Bronchus fibroblast of lung (primary cell): ENCODE data around the gene CPNE6. TPM values are rescaled to one million over a fixed set of nuclear protein-coding genes. Genes with fewer than 3 reads are reported as not detected.

Experiments used
- total RNA-seq: library from RNA; depleted of rRNA; stranded (reverse); fragments of >200 nt; gene quantifications from 2 replicates; pipeline ENCODE4 v1.2.3, GENCODE V29; 2015

The CPNE6 gene
- not detected in 2 replicates for total RNA-seq

DNA sequence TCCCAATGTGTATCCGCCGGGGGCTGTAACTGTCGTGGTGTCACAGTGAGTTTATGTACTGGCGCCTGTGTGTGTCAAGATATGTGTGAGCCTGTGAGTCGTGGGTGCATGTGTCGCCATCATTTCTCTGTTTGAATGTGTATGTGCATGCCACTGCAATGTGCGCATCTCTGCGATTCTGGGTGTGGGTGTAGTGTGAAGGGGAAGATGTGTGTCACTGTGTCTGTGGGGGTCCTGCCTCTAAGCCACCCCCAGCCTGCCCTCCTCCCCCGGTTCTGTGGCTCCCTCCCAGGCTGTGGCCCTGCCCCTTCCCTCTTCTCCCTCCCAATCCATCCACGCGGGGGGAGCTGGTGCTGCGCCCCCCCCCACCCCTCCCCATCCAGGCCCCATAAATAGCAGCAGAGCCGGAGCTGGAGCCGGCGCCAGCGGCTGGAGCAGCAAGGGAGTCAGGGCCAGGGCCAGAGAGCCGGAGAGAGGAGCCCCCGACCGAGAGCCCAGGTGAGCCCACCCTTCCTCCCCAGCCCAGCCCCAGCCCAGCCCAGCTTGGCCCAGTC, at the start of gene CPNE6:
CPNE6 (plus strand) TSS at position 419 of the 554 bp plus-strand sequence. CDS start 1,375 bp downstream, outside the sequence.

DNA sequence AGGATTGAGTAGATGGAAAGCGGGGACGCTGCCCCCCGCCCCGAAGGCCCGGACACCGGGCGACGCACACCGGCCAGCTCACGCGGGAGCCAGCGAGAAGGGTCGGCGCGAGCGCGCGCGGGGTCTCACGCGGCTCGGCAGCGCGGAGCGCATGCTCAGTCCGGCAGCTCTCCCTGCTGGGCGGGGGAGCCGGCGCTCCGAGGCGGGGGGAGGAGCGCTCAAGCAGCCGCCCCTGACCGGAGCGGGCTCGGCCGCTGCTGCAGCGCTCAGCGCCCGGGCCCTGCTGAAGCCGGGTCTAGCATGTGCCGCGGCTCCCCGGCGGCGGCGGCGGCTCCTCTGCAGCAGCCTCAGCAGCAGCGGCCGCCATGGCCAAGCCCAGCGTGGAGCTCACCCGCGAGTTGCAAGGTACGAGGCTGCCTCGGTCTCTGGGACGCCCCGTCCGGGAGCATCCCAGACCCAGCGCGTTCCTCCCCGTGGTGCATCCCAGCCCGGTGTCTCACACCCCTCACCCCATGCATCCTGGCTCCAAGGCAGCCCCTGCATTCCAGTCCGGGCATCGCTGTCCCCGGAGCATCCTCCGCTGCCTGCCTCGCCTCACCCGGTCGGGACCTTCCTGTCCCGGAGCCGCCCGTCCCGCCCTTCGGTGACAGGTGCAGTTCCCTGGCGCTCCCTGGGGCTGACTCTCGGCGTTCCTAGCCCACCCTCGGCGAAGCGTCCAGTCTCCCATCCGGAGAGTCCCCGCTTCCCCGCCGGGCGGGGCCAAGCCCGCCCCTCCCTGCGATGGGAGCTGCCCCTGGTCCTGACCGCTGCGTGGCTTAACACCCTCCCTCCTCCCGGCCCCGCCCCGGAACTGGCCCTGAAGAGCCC, 19.3 kb upstream of the CPNE6 start, which contains the start of gene CARMIL3:
CARMIL3 (plus strand) TSS at position 221 of the 867 bp plus-strand sequence; CDS start at position 366, 145 bp downstream.

DNA sequence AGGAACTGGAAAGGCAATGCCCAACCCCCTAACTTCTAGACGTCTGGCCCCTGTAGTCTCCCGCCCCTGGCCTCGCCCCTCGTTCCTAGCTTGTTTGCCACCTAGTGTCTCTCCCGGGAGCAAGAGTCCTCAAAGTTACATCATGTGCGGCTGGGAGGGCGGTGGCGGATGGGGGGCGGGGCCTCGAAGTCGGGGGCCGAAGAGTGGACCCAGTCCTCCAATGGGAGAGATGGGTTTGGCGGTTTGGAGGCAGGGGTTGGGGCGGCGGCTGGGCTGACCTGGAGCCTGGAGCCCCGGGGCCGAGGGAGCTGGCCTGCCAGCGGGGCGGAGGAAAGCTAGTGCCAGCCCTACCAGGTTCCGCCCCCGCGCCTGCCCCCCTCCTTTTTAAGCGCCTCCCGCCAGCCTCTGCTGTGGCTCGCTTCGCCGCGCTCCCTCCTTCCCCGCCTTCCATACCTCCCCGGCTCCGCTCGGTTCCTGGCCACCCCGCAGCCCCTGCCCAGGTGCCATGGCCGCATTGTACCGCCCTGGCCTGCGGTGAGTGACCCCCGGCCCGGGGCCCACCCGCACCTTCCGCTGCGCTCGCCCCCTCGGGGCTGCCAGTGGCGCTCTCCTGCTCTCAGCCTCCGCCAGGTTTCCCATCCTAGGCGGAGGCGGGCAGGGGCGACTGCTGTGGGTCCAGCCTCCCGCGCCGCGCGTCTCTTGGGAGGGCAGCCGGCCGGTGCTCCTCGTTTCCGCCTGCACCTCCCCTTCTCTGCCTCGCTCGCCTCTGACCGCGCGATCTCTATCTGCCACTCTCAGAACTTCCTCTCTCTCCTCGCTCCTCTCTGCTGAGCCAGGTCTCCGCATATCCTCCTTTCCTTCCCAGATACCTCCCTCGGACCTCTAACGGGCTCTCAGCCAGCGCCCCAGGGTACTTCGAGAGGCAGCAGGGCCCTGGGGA, 22.8 kb downstream of the CPNE6 start, which contains the start of gene PCK2:
PCK2 (plus strand) TSS at position 411 of the 940 bp plus-strand sequence; CDS start at position 506, 95 bp downstream.

DNA sequence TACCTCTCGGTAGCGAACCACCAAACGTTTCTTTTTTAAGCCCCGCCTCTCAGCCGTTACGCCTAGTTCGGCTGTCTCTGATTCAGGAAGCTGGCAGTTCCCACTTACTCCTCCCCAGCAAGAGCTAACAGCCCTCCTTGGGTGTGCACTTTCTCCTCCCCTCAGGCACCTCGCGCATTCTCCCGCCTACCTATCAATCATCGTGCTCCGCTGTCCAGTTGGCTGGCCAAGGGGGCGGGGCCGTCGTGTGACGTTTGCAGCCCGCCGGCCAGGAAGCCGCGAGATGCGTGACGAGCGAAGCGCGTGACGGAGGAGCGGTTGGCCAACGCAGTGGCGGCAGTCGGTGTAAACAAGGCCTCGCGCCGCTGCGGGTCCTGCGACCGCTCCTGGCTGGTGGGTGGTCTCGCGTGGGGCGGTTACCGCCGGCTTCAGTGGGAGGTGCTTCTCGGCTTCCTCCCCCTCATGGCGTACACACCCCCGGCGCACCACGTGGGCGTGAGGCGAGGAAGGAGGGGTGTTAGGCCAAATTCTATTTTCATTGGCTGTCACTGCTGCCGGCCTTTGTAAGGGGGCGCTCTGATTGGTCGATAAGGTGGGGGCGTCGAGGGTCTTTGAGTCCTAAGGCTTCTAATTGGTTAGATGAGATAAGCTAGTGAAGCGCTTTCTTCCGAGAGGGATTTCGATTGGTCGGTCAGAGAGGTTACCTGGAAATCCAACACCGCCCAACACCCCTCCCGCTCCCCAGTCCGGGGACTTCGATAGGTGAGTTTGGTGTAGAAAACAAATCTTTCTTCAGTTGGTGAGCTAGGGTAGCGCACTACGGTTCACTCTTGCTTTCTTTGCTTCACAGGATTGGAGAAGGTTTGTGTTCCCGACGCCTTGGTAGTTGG, 43.4 kb downstream of the CPNE6 start, which contains the start of the genes DCAF11 and NRL:
DCAF11 (plus strand) TSS at position 246 of the 890 bp plus-strand sequence. CDS start 818 bp downstream, outside the sequence.
NRL (minus strand) TSS at position 418 of the 890 bp plus-strand sequence. CDS start 32,101 bp downstream, outside the sequence.

Other genes starting within 250 kb of the CPNE6 start
- gene DHRS4, start 117.8 kb upstream of the CPNE6 start, total RNA-seq = 52.9 and 53.3 TPM in 2 replicates
- gene DHRS4L2, start 82.6 kb upstream of the CPNE6 start, total RNA-seq = 14.3 and 17.1 TPM in 2 replicates
- under 0.01 TPM in 2 replicates for gene CARMIL3, start 19.6 kb upstream of the CPNE6 start, total RNA-seq
- 63.3 and 65.6 TPM in 2 replicates for gene PCK2, start 22.7 kb downstream of the CPNE6 start, total RNA-seq
- 42.2 and 43.7 TPM in 2 replicates for gene DCAF11, start 43.2 kb downstream of the CPNE6 start, total RNA-seq
- 0.59 and 2.9 TPM in 2 replicates for gene NRL, start 43.4 kb downstream of the CPNE6 start, total RNA-seq
- gene FITM1, start 59.1 kb downstream of the CPNE6 start, total RNA-seq = not detected in 2 replicates
- 128 and 137 TPM in 2 replicates for gene PSME1, start 64.6 kb downstream of the CPNE6 start, total RNA-seq
- gene EMC9, start 70.0 kb downstream of the CPNE6 start, total RNA-seq = 31.4 and 38.4 TPM in 2 replicates
- 70.1 and 79.7 TPM in 2 replicates for gene PSME2, start 75.0 kb downstream of the CPNE6 start, total RNA-seq
- 49.9 and 53.7 TPM in 2 replicates for gene RNF31, start 75.9 kb downstream of the CPNE6 start, total RNA-seq
- 36.3 and 39.8 TPM in 2 replicates for gene IRF9, start 89.7 kb downstream of the CPNE6 start, total RNA-seq
- 54.3 and 64.6 TPM in 2 replicates for gene REC8, start 100.5 kb downstream of the CPNE6 start, total RNA-seq
- gene IPO4, start 117.3 kb downstream of the CPNE6 start, total RNA-seq = 56.5 and 58.6 TPM in 2 replicates
- 58.4 and 59.5 TPM in 2 replicates for gene TM9SF1, start 123.9 kb downstream of the CPNE6 start, total RNA-seq
- gene TSSK4, start 134.1 kb downstream of the CPNE6 start, total RNA-seq = 0.17 TPM in 1 of 2 replicates, not detected in the other
- gene CHMP4A, start 141.9 kb downstream of the CPNE6 start, total RNA-seq = 32.4 and 48.6 TPM in 2 replicates
- gene MDP1, start 144.5 kb downstream of the CPNE6 start, total RNA-seq = 18.2 and 19.6 TPM in 2 replicates
- gene NEDD8, start 160.8 kb downstream of the CPNE6 start, total RNA-seq = 234 and 246 TPM in 2 replicates
- gene GMPR2, start 161.4 kb downstream of the CPNE6 start, total RNA-seq = 53.1 and 54.3 TPM in 2 replicates
- 52.6 and 56.7 TPM in 2 replicates for gene TINF2, start 171.1 kb downstream of the CPNE6 start, total RNA-seq
- gene TGM1, start 191.6 kb downstream of the CPNE6 start, total RNA-seq = 0.45 and 1.2 TPM in 2 replicates
- 32.1 and 33.9 TPM in 2 replicates for gene RABGGTA, start 200.0 kb downstream of the CPNE6 start, total RNA-seq
- 27.4 and 28.2 TPM in 2 replicates for gene DHRS1, start 228.2 kb downstream of the CPNE6 start, total RNA-seq
- 17.2 and 18.5 TPM in 2 replicates for gene NOP9, start 228.3 kb downstream of the CPNE6 start, total RNA-seq
- gene CIDEB, start 236.4 kb downstream of the CPNE6 start, total RNA-seq = 1.3 and 1.8 TPM in 2 replicates
- gene LTB4R2, start 238.6 kb downstream of the CPNE6 start, total RNA-seq = 1.0 and 3.0 TPM in 2 replicates
- gene LTB4R, start 239.9 kb downstream of the CPNE6 start, total RNA-seq = 0.84 and 1.0 TPM in 2 replicates